ENCODE measurements around the gene NEK6. TPM values are rescaled to one million over a fixed set of nuclear protein-coding genes. Genes with fewer than 3 reads are reported as not detected.

NEK6 gene
- total RNA-seq, 1 donor from 2014 or later: 3.0 TPM

- intact Hi-C loops (cut with micrococcal nuclease): no loop called here
Observed at GRCh38 chr9:124340219-124341069, 82.7 kb downstream of the NEK6 start.

GRCh38 chr9:124341455-124342170, 83.9 kb downstream of the NEK6 start:
- intact Hi-C loops (cut with micrococcal nuclease): no loop called here

GRCh38 chr9:124342402-124342775, 84.6 kb downstream of the NEK6 start:
- intact Hi-C loops (cut with micrococcal nuclease): no loop called here

GRCh38 chr9:124342776-124343485, 85.2 kb downstream of the NEK6 start:
- intact Hi-C loops (cut with micrococcal nuclease): no loop called here

GRCh38 chr9:124343533-124344290, 86.0 kb downstream of the NEK6 start:
- intact Hi-C loops (cut with micrococcal nuclease): no loop called here

- intact Hi-C loops (cut with micrococcal nuclease): no loop called here
Observed at GRCh38 chr9:124344291-124345050, 86.7 kb downstream of the NEK6 start.

- intact Hi-C loops (cut with micrococcal nuclease): no loop called here
Observed at GRCh38 chr9:124345063-124345462, 87.3 kb downstream of the NEK6 start.

- intact Hi-C loops (cut with micrococcal nuclease): no loop called here
Observed at GRCh38 chr9:124345751-124346281, 88.1 kb downstream of the NEK6 start.

- intact Hi-C loops (cut with micrococcal nuclease): no loop called here
Observed at GRCh38 chr9:124346347-124347163, 88.8 kb downstream of the NEK6 start.

- intact Hi-C loops (cut with micrococcal nuclease): no loop called here
Observed at GRCh38 chr9:124347206-124347967, 89.6 kb downstream of the NEK6 start.

- intact Hi-C loops (cut with micrococcal nuclease): no loop called here
Observed at GRCh38 chr9:124347968-124348358, 90.2 kb downstream of the NEK6 start.

GRCh38 chr9:124348363-124348762, 90.6 kb downstream of the NEK6 start:
- intact Hi-C loops (cut with micrococcal nuclease): no loop called here

GRCh38 chr9:124348831-124349230, 91.1 kb downstream of the NEK6 start:
- intact Hi-C loops (cut with micrococcal nuclease): no loop called here

GRCh38 chr9:124349267-124349666, 91.5 kb downstream of the NEK6 start:
- intact Hi-C loops (cut with micrococcal nuclease): no loop called here

GRCh38 chr9:124349675-124350493, 92.1 kb downstream of the NEK6 start:
- intact Hi-C loops (cut with micrococcal nuclease): no loop called here

- intact Hi-C loops (cut with micrococcal nuclease): no loop called here
Observed at GRCh38 chr9:124350494-124351263, 92.9 kb downstream of the NEK6 start.

Data from T-helper 1 cell treated with Interleukin-12 subunit alpha and Interleukin-12 subunit beta and Interleukin-4 antibody, amounts not matched to agents 30 ng/mL and 1 ng/mL, for 36 hours (primary cell).